AG04449 (cell line): ENCODE measurements around the gene LHFPL4.
"Not testable (repeated sequence)": the region's sequence is repeated elsewhere in the genome, so short reads cannot be mapped to it uniquely, and the experiment has no call there.

Experiments used
- CTCF ChIA-PET: fragments of 350-600 bp; formaldehyde crosslinking; extraction: SDS; loops from one replicate; lab custom pipeline; 2021; ENCODE audit warnings: antibody characterized with exemption; lab: Yijun Ruan, JAX
- POLR2A ChIA-PET: fragments of 400-600, 350-600 bp; formaldehyde crosslinking; extraction: SDS; loops from one replicate; lab custom pipeline; 2020; ENCODE audit warnings: antibody characterized with exemption, inconsistent platforms; lab: Yijun Ruan, JAX
- DNase-seq: peaks from one replicate; pipeline ENCODE4 v3.0.0-alpha.2; 2010; ENCODE audit warnings: low read depth, low spot score
- H3K4me3 ChIP-seq: 2 replicates; pipeline ENCODE4 v1.5.1; 2011; ENCODE audit warnings: low read depth, mild to moderate bottlenecking, control low read depth, low read length
- CTCF ChIP-seq: IDR thresholded peaks from one replicate; pipeline ENCODE4 v1.5.1; 2011; ENCODE audit warnings: mild to moderate bottlenecking, moderate library complexity, low read length, control low read depth, inconsistent platforms; ENCODE audit not compliant: insufficient read depth; ENCODE audit errors: missing control alignments

LHFPL4 gene

GRCh38 chr3:9565316-9565715, 11.7 kb upstream of the LHFPL4 start:
- no peak for DNase-seq
- TF ChIP-seq CTCF: no peak
- H3K4me3 ChIP-seq: no peak overlapping the region
- ChIA-PET POLR2A (no interaction called here), CTCF (no interaction called here)

- H3K4me3 ChIP-seq: no peak overlapping the region
- no peak for DNase-seq
- POLR2A ChIA-PET: no interaction called here
- TF ChIP-seq CTCF: no peak
- CTCF ChIA-PET: no interaction called here
Measured at GRCh38 chr3:9563851-9564250, 10.2 kb upstream of the LHFPL4 start.

- H3K4me3 ChIP-seq, CTCF ChIA-PET, POLR2A ChIA-PET, DNase-seq: not testable (repeated sequence)
Measured at GRCh38 chr3:9560056-9560455, 6.4 kb upstream of the LHFPL4 start.

- ChIA-PET POLR2A (no interaction called here), CTCF (no interaction called here)
- DNase-seq: no peak
- no peak for TF ChIP-seq CTCF
- H3K4me3 ChIP-seq: no peak overlapping the region
Measured at GRCh38 chr3:9553948-9554513, 409 bp upstream of the LHFPL4 start.

- no peak for TF ChIP-seq CTCF
- H3K4me3 ChIP-seq: no peak overlapping the region
- ChIA-PET CTCF (no interaction called here), POLR2A (no interaction called here)
- DNase-seq: no peak
Measured at GRCh38 chr3:9552252-9552999, 1.2 kb downstream of the LHFPL4 start.

GRCh38 chr3:9550999-9551398, 2.6 kb downstream of the LHFPL4 start:
- POLR2A ChIA-PET: no interaction called here
- CTCF ChIA-PET: no interaction called here
- no peak overlapping the region for H3K4me3 ChIP-seq
- no peak for DNase-seq
- no peak for TF ChIP-seq CTCF

- ChIA-PET CTCF (no interaction called here), POLR2A (no interaction called here)
- no peak overlapping the region for H3K4me3 ChIP-seq
- TF ChIP-seq CTCF: no peak
- no peak for DNase-seq
Measured at GRCh38 chr3:9549600-9549999, 4.0 kb downstream of the LHFPL4 start.
